ENCODE measurements around the gene CD74.
"Not testable (repeated sequence)": the region's sequence is repeated elsewhere in the genome, so short reads cannot be mapped to it uniquely, and the experiment has no call there.

Gene CD74

GRCh38 chr5:150441813-150442698, 29.3 kb upstream of the CD74 start:
- DNase-seq: no peak

- DNase-seq: no peak
Observed at GRCh38 chr5:150440948-150441812, 28.5 kb upstream of the CD74 start.

GRCh38 chr5:150438873-150439546, 26.3 kb upstream of the CD74 start:
- DNase-seq: no peak

- peak; percentile 90 for DNase-seq
Observed at GRCh38 chr5:150436141-150436680, 23.5 kb upstream of the CD74 start.

- DNase-seq: no peak
Observed at GRCh38 chr5:150434464-150434863, 21.8 kb upstream of the CD74 start.

GRCh38 chr5:150431574-150431973, 18.9 kb upstream of the CD74 start:
- no peak for DNase-seq

GRCh38 chr5:150431048-150431447, 18.3 kb upstream of the CD74 start:
- no peak for DNase-seq

- DNase-seq: no peak
Observed at GRCh38 chr5:150429410-150429873, 16.7 kb upstream of the CD74 start.

- no peak for DNase-seq
Observed at GRCh38 chr5:150428978-150429377, 16.3 kb upstream of the CD74 start.

- DNase-seq: no peak
Observed at GRCh38 chr5:150428106-150428876, 15.6 kb upstream of the CD74 start.

- DNase-seq: not testable (repeated sequence)
Observed at GRCh38 chr5:150426165-150426564, 13.5 kb upstream of the CD74 start.

GRCh38 chr5:150422758-150423157, 10.0 kb upstream of the CD74 start:
- no peak for DNase-seq

GRCh38 chr5:150422075-150422474, 9.4 kb upstream of the CD74 start:
- no peak for DNase-seq

GRCh38 chr5:150419630-150420270, 7.0 kb upstream of the CD74 start:
- no peak for DNase-seq

- not testable (repeated sequence) for DNase-seq
Observed at GRCh38 chr5:150413902-150414790, 1.4 kb upstream of the CD74 start.

GRCh38 chr5:150413176-150413901, 629 bp upstream of the CD74 start:
- DNase-seq: no peak

- DNase-seq: peak; percentile 71
Observed at GRCh38 chr5:150411245-150411979, 1.3 kb downstream of the CD74 start.

GRCh38 chr5:150410524-150411244, 2.0 kb downstream of the CD74 start:
- peak; percentile 27 for DNase-seq
